ENCODE measurements around the gene IFIT2.

- TF ChIP-seq POLR2AphosphoS5 (IDR thresholded peaks at IDR 0.05; ENCODE audit: low read depth, low read length) (no peak), SIN3A (IDR thresholded peaks at IDR 0.05; ENCODE audit: borderline replicate concordance, insufficient read depth, low read depth, low read length) (no peak), CTCF (IDR thresholded peaks at IDR 0.05) (no peak), REST (IDR thresholded peaks at IDR 0.05; ENCODE audit: insufficient read depth in 1 of 2, low read depth in 2 of 2, low read length in 1 of 2) (no peak), TCF7L2 (IDR thresholded peaks at IDR 0.05; ENCODE audit: low read depth, low read length) (no peak)
These were observed 7.6 kb downstream of the IFIT2 start for GRCh38 chr10:89309156-89310055.
